Small intestine (tissue), 7 donors: ENCODE measurements around the gene GOLPH3L. TPM values are rescaled to one million over a fixed set of nuclear protein-coding genes. Genes with fewer than 3 reads are reported as not detected.

Source experiments
- DNase-seq, 2 donors: peaks; one replicate each; pipeline versions ENCODE4 v3.0.0 to v3.0.0-alpha.2; 2013
- FAIRE-seq: peaks from 2 replicates; lab custom pipeline; 2012; peaks lifted over from hg19 to GRCh38; lab: Jason Lieb, UNC
- H3K27ac ChIP-seq, 3 donors: one replicate each; pipeline ENCODE4 v1.5.1; 2013; ENCODE audit warnings: low read length in 2 of 3, mild to moderate bottlenecking in 2 of 3, control low read depth in 1 of 3, inconsistent platforms in 1 of 3, low read depth in 1 of 3, moderate library complexity in 1 of 3
- H3K27me3 ChIP-seq, 3 donors: one replicate each; pipeline ENCODE4 v1.6.1; 2013; ENCODE audit warnings: low read length in 3 of 3, inconsistent platforms in 1 of 3; ENCODE audit not compliant: control insufficient read depth in 3 of 3, insufficient read depth in 3 of 3
- H3K36me3 ChIP-seq, 3 donors: one replicate each; pipeline ENCODE4 v1.6.1; 2013; ENCODE audit warnings: low read length in 3 of 3, inconsistent platforms in 1 of 3, low read depth in 1 of 3, mild to moderate bottlenecking in 1 of 3, moderate library complexity in 1 of 3; ENCODE audit not compliant: control insufficient read depth in 3 of 3, insufficient read depth in 2 of 3
- H3K4me1 ChIP-seq, 3 donors: one replicate each; pipeline ENCODE4 v1.6.1; 2013; ENCODE audit warnings: low read length in 2 of 3, inconsistent platforms in 1 of 3, low read depth in 1 of 3, mild to moderate bottlenecking in 1 of 3, moderate library complexity in 1 of 3; ENCODE audit not compliant: control insufficient read depth in 3 of 3, insufficient read depth in 2 of 3
- H3K4me3 ChIP-seq, 3 donors: one replicate each; pipeline ENCODE4 v1.5.1; 2013; ENCODE audit warnings: low read length in 3 of 3, control low read depth in 1 of 3, inconsistent platforms in 1 of 3, low read depth in 1 of 3, mild to moderate bottlenecking in 1 of 3, moderate library complexity in 1 of 3
- H3K9me3 ChIP-seq, 2 donors: one replicate each; pipeline ENCODE4 v1.6.1; 2013; ENCODE audit warnings: low read depth in 1 of 2, low read length in 1 of 2; ENCODE audit not compliant: control insufficient read depth in 2 of 2, insufficient read depth in 1 of 2
- WGBS, 3 donors: extraction: QIAGEN DNeasy Blood & Tissue Kit; methylation state at CpG; one replicate each; pipeline ENCODE4 v1.1.7; 2013; 5-methylcytosine and 5-hydroxymethylcytosine counted together
- polyA plus RNA-seq, 4 donors: library from polyadenylated mRNA; stranded (reverse) in 3 of 4; unstranded in 1 of 4; fragments of 200-250 nt in 3 of 4; fragments of 120-200 nt in 1 of 4; gene quantifications; one replicate each; pipeline versions ENCODE4 v1.2.1 to v1.2.3, GENCODE V29; 2013
- donor health status: healthy with polysubstance abuse.
- donor health status: control.
- donor health status: control.
- donor health status: Bipolar disorder and iron deficiency.
- donor health status: healthy.

Gene GOLPH3L
- polyA plus RNA-seq, 4 donors = 15.4 to 43.1 (median 22.6) TPM

GRCh38 chr1:150708595-150708994, 11.6 kb upstream of the GOLPH3L start:
- H3K36me3 ChIP-seq = no peaks in the 10 kb centered on the region
- no peaks in the 10 kb centered on the region for H3K9me3 ChIP-seq
- 79 to 89% (median 88%) methylated on average over 2 of the region's 2 CpGs for WGBS, 3 donors
- no peak overlapping the region for H3K4me3 ChIP-seq
- H3K27ac ChIP-seq = no peak overlapping the region
- no peak for DNase-seq
- no peaks in the 10 kb centered on the region for H3K4me1 ChIP-seq
- no peak for FAIRE-seq
- H3K27me3 ChIP-seq = no peaks in the 10 kb centered on the region

GRCh38 chr1:150706091-150706490, 9.1 kb upstream of the GOLPH3L start:
- DNase-seq (no peak), FAIRE-seq (no peak)
- no peaks in the 10 kb centered on the region for H3K9me3 ChIP-seq
- WGBS, 3 donors = 86 to 95% (median 90%) methylated on average over 1 of the region's 1 CpG
- no peak overlapping the region for H3K4me3 ChIP-seq
- no peaks in the 10 kb centered on the region for H3K27me3 ChIP-seq
- H3K36me3 ChIP-seq = no peaks in the 10 kb centered on the region
- no peaks in the 10 kb centered on the region for H3K4me1 ChIP-seq
- H3K27ac ChIP-seq = no peak overlapping the region

GRCh38 chr1:150703427-150703826, 6.5 kb upstream of the GOLPH3L start:
- H3K4me1 ChIP-seq = no peaks in the 10 kb centered on the region
- H3K4me3 ChIP-seq = no peak overlapping the region
- H3K36me3 ChIP-seq = no peaks in the 10 kb centered on the region
- DNase-seq (no peak), FAIRE-seq (no peak)
- H3K27me3 ChIP-seq = no peaks in the 10 kb centered on the region
- no peaks in the 10 kb centered on the region for H3K9me3 ChIP-seq
- no peak overlapping the region for H3K27ac ChIP-seq

GRCh38 chr1:150696590-150696989, 364 bp downstream of the GOLPH3L start:
- FAIRE-seq (no peak), DNase-seq (peak in 1 of 2 donors; percentile 42)
- no peaks in the 10 kb centered on the region for H3K9me3 ChIP-seq
- no peaks in the 10 kb centered on the region for H3K4me1 ChIP-seq
- H3K27me3 ChIP-seq = no peaks in the 10 kb centered on the region
- 0 to 2% (median 0%) methylated on average over 6 of the region's 6 CpGs for WGBS, 3 donors
- peak overlapping the region; percentile 48 to 87 (median 79) for H3K27ac ChIP-seq
- H3K4me3 ChIP-seq = peak overlapping the region; percentile 58 to 77 (median 70)
- peaks cover 3 to 10% (median 8%) of the 10 kb centered on the region in 3 donors for H3K36me3 ChIP-seq

GRCh38 chr1:150696162-150696561, 792 bp downstream of the GOLPH3L start:
- Histone ChIP-seq H3K9me3 (no peaks in the 10 kb centered on the region), H3K4me1 (no peaks in the 10 kb centered on the region), H3K4me3 (peak overlapping the region in 2 of 3 donors; percentile 70 to 77), H3K36me3 (peaks cover 3 to 12% (median 8%) of the 10 kb centered on the region in 3 donors), H3K27me3 (no peaks in the 10 kb centered on the region), H3K27ac (peak overlapping the region; percentile 11 to 32 (median 31))
- DNase-seq = peak; percentile 52 to 54
- 8 to 18% (median 8%) methylated on average over 1 of the region's 1 CpG for WGBS, 3 donors
- no peak for FAIRE-seq

- no peak for FAIRE-seq
- H3K9me3 ChIP-seq = no peaks in the 10 kb centered on the region
- H3K27me3 ChIP-seq = no peaks in the 10 kb centered on the region
- H3K4me3 ChIP-seq = no peak overlapping the region
- H3K4me1 ChIP-seq = no peaks in the 10 kb centered on the region
- peaks cover 3 to 16% (median 9%) of the 10 kb centered on the region in 3 donors for H3K36me3 ChIP-seq
- H3K27ac ChIP-seq = peak overlapping the region in 1 of 3 donors; percentile 11
- 28 to 61% (median 47%) methylated on average over 4 of the region's 4 CpGs for WGBS, 3 donors
- DNase-seq = peak; percentile 16 to 27
These were observed 1.4 kb downstream of the GOLPH3L start for GRCh38 chr1:150695561-150695960.

GRCh38 chr1:150692720-150693119, 4.2 kb downstream of the GOLPH3L start:
- Histone ChIP-seq H3K36me3 (peaks cover 3 to 28% (median 15%) of the 10 kb centered on the region in 3 donors), H3K4me1 (no peaks in the 10 kb centered on the region), H3K9me3 (no peaks in the 10 kb centered on the region), H3K27ac (no peak overlapping the region), H3K4me3 (no peak overlapping the region), H3K27me3 (no peaks in the 10 kb centered on the region)
- FAIRE-seq = no peak
- 72 to 85% (median 74%) methylated on average over 3 of the region's 3 CpGs for WGBS, 3 donors
- DNase-seq = no peak

GRCh38 chr1:150688763-150689162, 8.2 kb downstream of the GOLPH3L start:
- no peak overlapping the region for H3K4me3 ChIP-seq
- no peaks in the 10 kb centered on the region for H3K9me3 ChIP-seq
- no peak overlapping the region for H3K27ac ChIP-seq
- DNase-seq = no peak
- 81 to 100% (median 82%) methylated on average over 1 of the region's 1 CpG for WGBS, 3 donors
- FAIRE-seq = no peak
- no peaks in the 10 kb centered on the region for H3K4me1 ChIP-seq
- H3K27me3 ChIP-seq = no peaks in the 10 kb centered on the region
- H3K36me3 ChIP-seq = peaks cover 6 to 36% (median 15%) of the 10 kb centered on the region in 3 donors

GRCh38 chr1:150686275-150686674, 10.7 kb downstream of the GOLPH3L start:
- 83 to 90% (median 87%) methylated on average over 3 of the region's 3 CpGs for WGBS, 3 donors
- Histone ChIP-seq H3K27ac (no peak overlapping the region), H3K27me3 (no peaks in the 10 kb centered on the region), H3K4me1 (no peaks in the 10 kb centered on the region), H3K36me3 (peaks cover 3 to 38% (median 10%) of the 10 kb centered on the region in 3 donors), H3K9me3 (no peaks in the 10 kb centered on the region), H3K4me3 (no peak overlapping the region)
- FAIRE-seq (no peak), DNase-seq (no peak)
